Common myeloid progenitor, CD34-positive (primary cell): ENCODE results near the gene APBA1.

ENCODE experiments used
- CTCF ChIA-PET: fragments of 350-600 bp; sonication (Branson Sonifier 250); formaldehyde crosslinking; loops from one replicate; lab custom pipeline; 2021; ENCODE audit warnings: antibody characterized with exemption; lab: Charles Lee
- POLR2A ChIA-PET: fragments of 350-600 bp; sonication (Branson Sonifier 250); formaldehyde crosslinking; loops from one replicate; lab custom pipeline; 2021; ENCODE audit warnings: antibody characterized with exemption; lab: Charles Lee
- DNase-seq, 3 donors: peaks; one replicate each; pipeline versions ENCODE4 v3.0.0 to v3.0.0-alpha.2; 2013
- H3K27ac ChIP-seq, 2 experiments: 1 replicate in 1 of 2; 2 replicates in 1 of 2; pipeline ENCODE4 v1.7.0; 2013; ENCODE audit warnings: inconsistent platforms in 2 of 2, low read length in 2 of 2, mild to moderate bottlenecking in 2 of 2, low read depth in 1 of 2, moderate library complexity in 1 of 2; ENCODE audit not compliant: severe bottlenecking in 2 of 2, insufficient read depth in 1 of 2, poor library complexity in 1 of 2
- H3K27me3 ChIP-seq, 5 experiments: replicated peaks in 2 of 5; 1 replicate in 3 of 5; 2 replicates in 2 of 5; pipeline versions ENCODE4 v1.6.1 to v1.7.0; 2013; ENCODE audit warnings: low read length in 4 of 5, mild to moderate bottlenecking in 2 of 5, moderate library complexity in 2 of 5, inconsistent platforms in 1 of 5; ENCODE audit not compliant: insufficient read depth in 5 of 5, control insufficient read depth in 4 of 5
- H3K36me3 ChIP-seq, 4 experiments: 1 replicate in 2 of 4; 2 replicates in 2 of 4; pipeline versions ENCODE4 v1.6.1 to v1.7.0; 2013; ENCODE audit warnings: low read length in 3 of 4, control low read depth in 1 of 4, mild to moderate bottlenecking in 1 of 4; ENCODE audit not compliant: control insufficient read depth in 4 of 4, insufficient read depth in 4 of 4
- H3K4me1 ChIP-seq, 4 experiments: 1 replicate in 3 of 4; 2 replicates in 1 of 4; pipeline versions ENCODE4 v1.6.1 to v1.7.1; 2013; ENCODE audit warnings: low read length in 3 of 4, mild to moderate bottlenecking in 3 of 4, control low read depth in 1 of 4, inconsistent platforms in 1 of 4, moderate library complexity in 1 of 4; ENCODE audit not compliant: control insufficient read depth in 4 of 4, insufficient read depth in 4 of 4; ENCODE audit errors: control extremely low read depth in 1 of 4
- H3K4me3 ChIP-seq, 7 experiments: 1 replicate in 4 of 7; 2 replicates in 3 of 7; pipeline versions ENCODE4 v1.5.1 to v1.7.0; 2013; ENCODE audit warnings: mild to moderate bottlenecking in 7 of 7, low read length in 6 of 7, moderate library complexity in 6 of 7, inconsistent platforms in 2 of 7, low read depth in 2 of 7, control low read depth in 1 of 7; ENCODE audit not compliant: insufficient read depth in 4 of 7, control insufficient read depth in 1 of 7; ENCODE audit errors: extremely low read depth in 1 of 7
- H3K9me3 ChIP-seq, 5 experiments: 1 replicate in 4 of 5; 2 replicates in 1 of 5; pipeline versions ENCODE4 v1.6.1 to v1.7.1; 2013; ENCODE audit warnings: low read length in 4 of 5, mild to moderate bottlenecking in 2 of 5, inconsistent platforms in 1 of 5, low read depth in 1 of 5, moderate library complexity in 1 of 5; ENCODE audit not compliant: control insufficient read depth in 4 of 5, insufficient read depth in 2 of 5; ENCODE audit errors: control extremely low read depth in 1 of 5
- WGBS: methylation state at CpG from one replicate; pipeline ENCODE4 v1.1.5; 2013; ENCODE audit not compliant: insufficient coverage; 5-methylcytosine and 5-hydroxymethylcytosine counted together

Gene APBA1

GRCh38 chr9:69660304-69660703 is 11.9 kb downstream of the APBA1 start:
- ChIA-PET POLR2A (no interaction called here), CTCF (interaction anchor here (0.8 to 4.1 kb wide), 3 partner anchors 11 to 113 kb away, joined by 3 to 17 read pairs (median 3); partner anchors contain the start of gene APBA1)
- no peaks in the 10 kb centered on the region for H3K9me3 ChIP-seq

GRCh38 chr9:69658987-69659675 is 13.0 kb downstream of the APBA1 start:
- ChIA-PET CTCF (interaction anchor here (4.1 kb wide), 1 partner anchor 13 kb away, joined by 17 read pairs; the partner anchor contains the start of gene APBA1), POLR2A (no interaction called here)
- Histone ChIP-seq H3K4me1 (no peaks in the 10 kb centered on the region), H3K27me3 (no peaks in the 10 kb centered on the region), H3K9me3 (no peaks in the 10 kb centered on the region), H3K27ac (no peak overlapping the region), H3K4me3 (no peak overlapping the region), H3K36me3 (no peaks in the 10 kb centered on the region)
- DNase-seq, result no peak
- 91% methylated on average over 1 of the region's 3 CpGs for WGBS

More at GRCh38 chr9:69660304-69660703, 11.9 kb downstream of the APBA1 start:
- no peak for DNase-seq
- no peaks in the 10 kb centered on the region for H3K4me1 ChIP-seq
- H3K4me3 ChIP-seq, result no peak overlapping the region
- WGBS, result no CpG with 5 or more reads among the region's 2 CpGs
- H3K27ac ChIP-seq, result no peak overlapping the region
- H3K27me3 ChIP-seq, result no peaks in the 10 kb centered on the region
- H3K36me3 ChIP-seq, result no peaks in the 10 kb centered on the region

- Histone ChIP-seq H3K9me3 (no peaks in the 10 kb centered on the region), H3K27ac (no peak overlapping the region), H3K4me1 (no peaks in the 10 kb centered on the region), H3K27me3 (no peaks in the 10 kb centered on the region), H3K36me3 (no peaks in the 10 kb centered on the region), H3K4me3 (no peak overlapping the region)
- ChIA-PET POLR2A (no interaction called here), CTCF (no interaction called here)
- no peak for DNase-seq
Observed at GRCh38 chr9:69657269-69657668, 14.9 kb downstream of the APBA1 start.

GRCh38 chr9:69655065-69655464 is 17.1 kb downstream of the APBA1 start:
- no peak for DNase-seq
- POLR2A ChIA-PET, result no interaction called here
- CTCF ChIA-PET, result no interaction called here
- no CpG with 5 or more reads among the region's 2 CpGs for WGBS
- Histone ChIP-seq H3K4me3 (no peak overlapping the region), H3K4me1 (no peaks in the 10 kb centered on the region), H3K9me3 (peaks cover 0 to 3% (median 0%) of the 10 kb centered on the region in 5 experiments), H3K27ac (no peak overlapping the region), H3K36me3 (no peaks in the 10 kb centered on the region), H3K27me3 (no peaks in the 10 kb centered on the region)

GRCh38 chr9:69653261-69653660 is 18.9 kb downstream of the APBA1 start:
- whole genome bisulfite sequencing, result 100% methylated on average over 1 of the region's 1 CpG
- ChIA-PET POLR2A (no interaction called here), CTCF (no interaction called here)

GRCh38 chr9:69649566-69650250 is 22.5 kb downstream of the APBA1 start:
- Histone ChIP-seq H3K4me1 (no peaks in the 10 kb centered on the region), H3K27ac (no peak overlapping the region), H3K36me3 (no peaks in the 10 kb centered on the region), H3K4me3 (no peak overlapping the region), H3K27me3 (no peaks in the 10 kb centered on the region), H3K9me3 (peaks cover 0 to 3% (median 0%) of the 10 kb centered on the region in 5 experiments)
- POLR2A ChIA-PET, result no interaction called here
- WGBS, result 45% methylated on average over 2 of the region's 4 CpGs
- CTCF ChIA-PET, result no interaction called here
- no peak for DNase-seq

More at GRCh38 chr9:69653261-69653660, 18.9 kb downstream of the APBA1 start:
- no peaks in the 10 kb centered on the region for H3K27me3 ChIP-seq
- H3K4me3 ChIP-seq, result no peak overlapping the region
- H3K36me3 ChIP-seq, result no peaks in the 10 kb centered on the region
- H3K4me1 ChIP-seq, result no peaks in the 10 kb centered on the region
- H3K9me3 ChIP-seq, result peaks cover 0 to 3% (median 0%) of the 10 kb centered on the region in 5 experiments
- no peak overlapping the region for H3K27ac ChIP-seq
- DNase-seq, result no peak

- H3K36me3 ChIP-seq, result no peaks in the 10 kb centered on the region
- CTCF ChIA-PET, result no interaction called here
- H3K4me1 ChIP-seq, result no peaks in the 10 kb centered on the region
- 94% methylated on average over 2 of the region's 3 CpGs for WGBS
- no peaks in the 10 kb centered on the region for H3K27me3 ChIP-seq
- no peak overlapping the region for H3K27ac ChIP-seq
- H3K9me3 ChIP-seq, result peaks cover 0 to 3% (median 0%) of the 10 kb centered on the region in 5 experiments
- H3K4me3 ChIP-seq, result no peak overlapping the region
- POLR2A ChIA-PET, result no interaction called here
- no peak for DNase-seq
Observed at GRCh38 chr9:69647804-69648203, 24.4 kb downstream of the APBA1 start.
